Measurements from ENCODE around the gene UBE2F.

The UBE2F gene

DNA sequence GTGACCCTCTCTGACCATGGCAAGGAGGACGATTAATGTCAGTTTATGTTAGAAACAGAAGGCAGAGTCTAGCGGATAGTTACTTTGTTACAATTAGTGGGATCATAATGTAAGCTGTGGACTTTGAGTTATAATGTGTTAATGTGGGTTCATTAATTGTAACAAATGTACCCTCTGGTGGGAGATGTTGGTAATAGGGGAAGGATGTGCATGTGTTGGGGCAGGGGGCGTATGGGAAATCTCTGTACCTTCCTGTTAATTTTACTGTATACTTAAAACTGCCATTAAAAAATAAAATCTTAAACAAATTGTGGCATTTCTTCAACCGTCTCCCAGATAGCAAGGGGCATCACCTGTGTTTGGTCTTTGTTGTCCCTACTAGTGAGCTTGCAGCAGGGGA, 4.8 kb downstream of the UBE2F start:
- H3K36me3 ChIP-seq (ENCODE audit: control insufficient read depth in 1 of 2, insufficient read depth in 2 of 2, low read length in 2 of 2), result peaks cover 9 to 12% of the 10 kb centered on the region in 2 experiments
- H3K14ac ChIP-seq (ENCODE audit: low read length), result no peak overlapping the region
- no peak overlapping the region for H3K27ac ChIP-seq (ENCODE audit: low read depth, low read length)
- H4K8ac ChIP-seq (ENCODE audit: low read depth, low read length), result no peak overlapping the region
- H3K79me1 ChIP-seq (ENCODE audit: low read length), result peaks cover 3% of the 10 kb centered on the region
- H3K4me1 ChIP-seq (ENCODE audit: control insufficient read depth in 1 of 2, insufficient read depth in 2 of 2, low read length in 2 of 2), result peaks cover 7 to 8% of the 10 kb centered on the region in 2 experiments
- no peak overlapping the region for H2BK12ac ChIP-seq (ENCODE audit: low read length)
- no peak overlapping the region for H4K91ac ChIP-seq (ENCODE audit: low read depth, low read length)
- no peaks in the 10 kb centered on the region for H3K9me3 ChIP-seq (ENCODE audit: insufficient read depth, low read depth, low read length)
- H3K9ac ChIP-seq (ENCODE audit: low read length), result no peak overlapping the region
- H3K4ac ChIP-seq (ENCODE audit: low read depth, low read length), result peak overlapping the region; percentile 57
- no peaks in the 10 kb centered on the region for H3K27me3 ChIP-seq (ENCODE audit: insufficient read depth, low read length)
- peaks cover 11% of the 10 kb centered on the region for H3K79me2 ChIP-seq (ENCODE audit: control insufficient read depth, insufficient read depth, low read length, poor library complexity)
- no peak overlapping the region for H2BK120ac ChIP-seq (ENCODE audit: insufficient read depth, low read length, poor library complexity)
- no peak overlapping the region for H4K12ac ChIP-seq (ENCODE audit: low read depth, low read length)
- H2AK5ac ChIP-seq (ENCODE audit: low read length), result no peak overlapping the region
- no peak overlapping the region for H3K4me2 ChIP-seq (ENCODE audit: low read length)
- H2BK5ac ChIP-seq (ENCODE audit: low read depth, low read length, poor library complexity), result no peak overlapping the region
- no CpG with 5 or more reads among the region's 4 CpGs for WGBS (ENCODE audit: extremely low coverage, insufficient coverage, insufficient read length)
- no peak overlapping the region for H3K4me3 ChIP-seq (ENCODE audit: low read depth, low read length)
- DNase-seq, result no peak
- no peak overlapping the region for H3K23ac ChIP-seq (ENCODE audit: low read length)
- no peak overlapping the region for H2AFZ ChIP-seq (ENCODE audit: insufficient read depth, low read length, poor library complexity)
- no peak overlapping the region for H3K18ac ChIP-seq (ENCODE audit: low read length)

DNA sequence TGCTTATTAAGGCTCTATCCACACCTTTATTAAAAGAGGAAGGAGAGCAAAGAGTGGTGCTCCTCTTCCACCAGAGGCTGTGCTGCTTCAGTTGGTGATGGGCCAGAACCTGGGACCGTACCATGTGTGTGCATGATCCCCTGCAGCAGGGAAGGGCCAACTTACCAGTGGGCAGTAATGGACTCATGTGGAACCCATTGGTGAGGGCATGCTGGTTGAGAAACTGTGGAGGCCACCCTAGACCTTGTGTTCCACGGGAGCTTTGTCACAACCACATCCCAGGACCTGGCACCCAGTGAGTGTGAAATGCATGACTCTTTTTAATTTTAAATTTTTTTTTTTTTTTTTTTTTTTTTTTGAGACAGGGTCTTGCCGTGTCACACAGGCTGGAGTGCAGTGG, 5.4 kb downstream of the UBE2F start:
- Histone ChIP-seq H3K9ac (ENCODE audit: low read length) (no peak overlapping the region), H4K12ac (ENCODE audit: low read depth, low read length) (no peak overlapping the region), H2AK5ac (ENCODE audit: low read length) (no peak overlapping the region), H3K9me3 (ENCODE audit: insufficient read depth, low read depth, low read length) (no peaks in the 10 kb centered on the region), H3K27me3 (ENCODE audit: insufficient read depth, low read length) (no peaks in the 10 kb centered on the region), H2BK120ac (ENCODE audit: insufficient read depth, low read length, poor library complexity) (no peak overlapping the region), H3K27ac (ENCODE audit: low read depth, low read length) (no peak overlapping the region), H4K91ac (ENCODE audit: low read depth, low read length) (no peak overlapping the region), H3K4me2 (ENCODE audit: low read length) (no peak overlapping the region), H3K79me2 (ENCODE audit: control insufficient read depth, insufficient read depth, low read length, poor library complexity) (peaks cover 11% of the 10 kb centered on the region), H2AFZ (ENCODE audit: insufficient read depth, low read length, poor library complexity) (no peak overlapping the region), H3K4ac (ENCODE audit: low read depth, low read length) (no peak overlapping the region), H4K8ac (ENCODE audit: low read depth, low read length) (no peak overlapping the region), H3K18ac (ENCODE audit: low read length) (no peak overlapping the region), H3K4me3 (ENCODE audit: low read depth, low read length) (no peak overlapping the region), H3K14ac (ENCODE audit: low read length) (no peak overlapping the region), H3K36me3 (ENCODE audit: control insufficient read depth in 1 of 2, insufficient read depth in 2 of 2, low read length in 2 of 2) (peaks cover 10 to 15% of the 10 kb centered on the region in 2 experiments), H3K4me1 (ENCODE audit: control insufficient read depth in 1 of 2, insufficient read depth in 2 of 2, low read length in 2 of 2) (peaks cover 7 to 8% of the 10 kb centered on the region in 2 experiments), H2BK5ac (ENCODE audit: low read depth, low read length, poor library complexity) (no peak overlapping the region), H2BK12ac (ENCODE audit: low read length) (no peak overlapping the region), H3K79me1 (ENCODE audit: low read length) (peaks cover 3% of the 10 kb centered on the region), H3K23ac (ENCODE audit: low read length) (no peak overlapping the region)
- DNase-seq, result no peak
- WGBS (ENCODE audit: extremely low coverage, insufficient coverage, insufficient read length), result no CpG with 5 or more reads among the region's 3 CpGs

DNA sequence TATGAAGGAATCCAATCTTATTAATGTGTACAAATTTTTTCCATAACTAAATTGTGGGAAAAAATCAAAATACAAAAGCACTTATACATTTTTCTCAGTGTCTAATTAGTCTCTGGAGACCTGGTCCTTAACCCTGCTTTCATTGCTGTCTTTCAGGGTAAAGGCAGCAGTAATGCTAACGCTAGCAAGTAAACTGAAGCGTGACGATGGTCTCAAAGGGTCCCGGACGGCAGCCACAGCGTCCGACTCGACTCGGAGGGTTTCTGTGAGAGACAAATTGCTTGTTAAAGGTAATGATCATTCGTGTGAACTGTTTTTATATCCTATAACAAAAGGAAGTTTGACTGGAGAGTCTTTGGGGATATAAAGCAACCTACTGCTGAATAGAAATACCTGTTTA, 6.1 kb downstream of the UBE2F start:
- no peak overlapping the region for H2AK5ac ChIP-seq (ENCODE audit: low read length)
- H2BK5ac ChIP-seq (ENCODE audit: low read depth, low read length, poor library complexity), result no peak overlapping the region
- no peak overlapping the region for H2BK12ac ChIP-seq (ENCODE audit: low read length)
- H3K79me1 ChIP-seq (ENCODE audit: low read length), result no peaks in the 10 kb centered on the region
- DNase-seq, result no peak
- H3K79me2 ChIP-seq (ENCODE audit: control insufficient read depth, insufficient read depth, low read length, poor library complexity), result peaks cover 7% of the 10 kb centered on the region
- H3K9ac ChIP-seq (ENCODE audit: low read length), result no peak overlapping the region
- no peak overlapping the region for H4K91ac ChIP-seq (ENCODE audit: low read depth, low read length)
- H2AFZ ChIP-seq (ENCODE audit: insufficient read depth, low read length, poor library complexity), result no peak overlapping the region
- peaks cover 5% of the 10 kb centered on the region in 2 experiments for H3K4me1 ChIP-seq (ENCODE audit: control insufficient read depth in 1 of 2, insufficient read depth in 2 of 2, low read length in 2 of 2)
- H3K36me3 ChIP-seq (ENCODE audit: control insufficient read depth in 1 of 2, insufficient read depth in 2 of 2, low read length in 2 of 2), result peaks cover 12 to 18% of the 10 kb centered on the region in 2 experiments
- no peak overlapping the region for H3K4me3 ChIP-seq (ENCODE audit: low read depth, low read length)
- no peak overlapping the region for H3K14ac ChIP-seq (ENCODE audit: low read length)
- H3K18ac ChIP-seq (ENCODE audit: low read length), result no peak overlapping the region
- no peak overlapping the region for H3K4me2 ChIP-seq (ENCODE audit: low read length)
- H2BK120ac ChIP-seq (ENCODE audit: insufficient read depth, low read length, poor library complexity), result no peak overlapping the region
- WGBS (ENCODE audit: extremely low coverage, insufficient coverage, insufficient read length), result no CpG with 5 or more reads among the region's 10 CpGs
- H3K27ac ChIP-seq (ENCODE audit: low read depth, low read length), result no peak overlapping the region
- peak overlapping the region; percentile 31 for H3K4ac ChIP-seq (ENCODE audit: low read depth, low read length)
- no peak overlapping the region for H4K12ac ChIP-seq (ENCODE audit: low read depth, low read length)
- H4K8ac ChIP-seq (ENCODE audit: low read depth, low read length), result no peak overlapping the region
- no peaks in the 10 kb centered on the region for H3K9me3 ChIP-seq (ENCODE audit: insufficient read depth, low read depth, low read length)
- no peaks in the 10 kb centered on the region for H3K27me3 ChIP-seq (ENCODE audit: insufficient read depth, low read length)
- H3K23ac ChIP-seq (ENCODE audit: low read length), result no peak overlapping the region

DNA sequence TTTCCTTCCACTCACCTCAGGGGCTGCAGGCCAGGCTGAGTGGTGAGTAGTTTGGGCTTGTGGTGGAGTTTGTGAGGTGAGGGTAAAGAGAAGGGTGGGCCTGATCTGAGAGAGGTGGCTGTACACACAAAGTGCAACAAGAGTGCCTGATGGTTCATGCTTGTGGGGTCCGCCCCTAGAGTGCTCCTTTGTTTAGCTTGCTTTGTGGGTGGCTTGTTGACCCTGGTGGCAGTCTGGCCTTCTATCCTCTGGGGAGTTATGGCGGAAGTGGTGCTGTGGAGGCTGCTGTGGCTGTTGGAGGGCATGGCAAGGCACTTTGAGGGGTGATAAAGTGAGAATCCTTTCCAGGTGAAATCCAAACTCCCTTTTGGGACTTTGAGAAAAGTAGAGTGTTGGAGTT, 10.6 kb downstream of the UBE2F start:
- Histone ChIP-seq H3K4me3 (ENCODE audit: low read depth, low read length) (no peak overlapping the region), H4K12ac (ENCODE audit: low read depth, low read length) (no peak overlapping the region), H2AK5ac (ENCODE audit: low read length) (no peak overlapping the region), H2AFZ (ENCODE audit: insufficient read depth, low read length, poor library complexity) (no peak overlapping the region), H2BK120ac (ENCODE audit: insufficient read depth, low read length, poor library complexity) (no peak overlapping the region), H3K18ac (ENCODE audit: low read length) (no peak overlapping the region), H3K27ac (ENCODE audit: low read depth, low read length) (no peak overlapping the region), H2BK12ac (ENCODE audit: low read length) (no peak overlapping the region), H3K79me2 (ENCODE audit: control insufficient read depth, insufficient read depth, low read length, poor library complexity) (peaks cover 2% of the 10 kb centered on the region), H3K79me1 (ENCODE audit: low read length) (no peaks in the 10 kb centered on the region), H3K36me3 (ENCODE audit: control insufficient read depth in 1 of 2, insufficient read depth in 2 of 2, low read length in 2 of 2) (peaks cover 15 to 25% of the 10 kb centered on the region in 2 experiments), H3K9me3 (ENCODE audit: insufficient read depth, low read depth, low read length) (no peaks in the 10 kb centered on the region), H3K27me3 (ENCODE audit: insufficient read depth, low read length) (no peaks in the 10 kb centered on the region), H2BK5ac (ENCODE audit: low read depth, low read length, poor library complexity) (no peak overlapping the region), H4K91ac (ENCODE audit: low read depth, low read length) (no peak overlapping the region), H3K4me1 (ENCODE audit: control insufficient read depth in 1 of 2, insufficient read depth in 2 of 2, low read length in 2 of 2) (no peaks in the 10 kb centered on the region), H3K23ac (ENCODE audit: low read length) (no peak overlapping the region), H3K4ac (ENCODE audit: low read depth, low read length) (no peak overlapping the region), H3K9ac (ENCODE audit: low read length) (no peak overlapping the region), H3K14ac (ENCODE audit: low read length) (no peak overlapping the region), H4K8ac (ENCODE audit: low read depth, low read length) (no peak overlapping the region), H3K4me2 (ENCODE audit: low read length) (no peak overlapping the region)
- no CpG with 5 or more reads among the region's 2 CpGs for WGBS (ENCODE audit: extremely low coverage, insufficient coverage, insufficient read length)
- DNase-seq, result no peak
